Testis (tissue), 3 donors: ENCODE measurements around the gene SHROOM1. TPM values are rescaled to one million over a fixed set of nuclear protein-coding genes. Genes with fewer than 3 reads are reported as not detected.
"Not testable (repeated sequence)": the region's sequence is repeated elsewhere in the genome, so short reads cannot be mapped to it uniquely, and the experiment has no call there.

ENCODE experiments used
- DNase-seq: peaks from one replicate; pipeline ENCODE4 v3.0.0-alpha.2; 2019
- H3K27ac ChIP-seq, 2 donors: fragments of 200-600 bp; sonication (generic); one replicate each; pipeline ENCODE4 v1.5.1; 2019
- H3K27me3 ChIP-seq: fragments of 200-600 bp; sonication (generic); one replicate; pipeline ENCODE4 v1.5.1; 2019
- H3K36me3 ChIP-seq: fragments of 200-600 bp; sonication (generic); one replicate; pipeline ENCODE4 v1.5.1; 2017; ENCODE audit warnings: low read depth; ENCODE audit errors: missing control alignments
- H3K4me1 ChIP-seq: fragments of 200-600 bp; sonication (generic); one replicate; pipeline ENCODE4 v1.5.1; 2019
- H3K4me3 ChIP-seq, 2 donors: fragments of 200-600 bp; sonication (generic); one replicate each; pipeline ENCODE4 v1.5.1; 2017 to 2019
- H3K9me3 ChIP-seq: fragments of 200-600 bp; sonication (generic); one replicate; pipeline ENCODE4 v1.5.1; 2017
- CTCF ChIP-seq, 3 experiments: fragments of 450-650 bp in 2 of 3; fragments of 200-600 bp in 1 of 3; sonication (generic) in 1 of 3; IDR thresholded peaks; one replicate each; pipeline ENCODE4 v1.5.1; 2016 to 2019; ENCODE audit warnings: antibody characterized with exemption in 3 of 3, mild to moderate bottlenecking in 2 of 3, moderate library complexity in 1 of 3
- POLR2A ChIP-seq: fragments of 450-650 bp; IDR thresholded peaks from one replicate; pipeline ENCODE4 v1.6.1; 2017; ENCODE audit warnings: antibody characterized with exemption, mild to moderate bottlenecking, moderate library complexity
- WGBS, 2 donors: methylation state at CpG; one replicate each; pipeline ENCODE4 v1.1.5; 2018; 5-methylcytosine and 5-hydroxymethylcytosine counted together
- intact Hi-C: fragments of 100-400 bp; cut with DNase I; formaldehyde crosslinking; loops from one replicate; pipeline ENCODE4 v1.15.1; 2023; ENCODE audit warnings: low total_unique reads
- polyA plus RNA-seq: library from polyadenylated mRNA; stranded (reverse); fragments of 350-450 nt; fragmentation: Illumina TruSeq; extraction: RNeasy Lipid Tissue Mini Kit (QIAGEN cat#74804); gene quantifications from one replicate; pipeline ENCODE4 v1.2.3, GENCODE V29; 2014; ENCODE audit warnings: low read depth, low replicate concordance; ENCODE audit not compliant: insufficient read depth
- total RNA-seq, 2 donors: library from RNA; depleted of rRNA; stranded (reverse); fragments of >200 nt; gene quantifications; one replicate each; pipeline ENCODE4 v1.2.3, GENCODE V29; 2016

SHROOM1 gene
- total and polyA plus RNA-seq, 3 donors from 2014 or later = 2.1 to 9.6 (median 9.0) TPM

- WGBS, 2 donors = 80% methylated on average over 5 of the region's 5 CpGs
- no peak overlapping the region for H3K4me3 ChIP-seq
- H3K27me3 ChIP-seq = no peaks in the 10 kb centered on the region
- DNase-seq = no peak
- H3K9me3 ChIP-seq = no peaks in the 10 kb centered on the region
- H3K27ac ChIP-seq = no peak overlapping the region
- intact Hi-C loops = no loop called here
- H3K4me1 ChIP-seq = no peaks in the 10 kb centered on the region
- TF ChIP-seq POLR2A (no peak), CTCF (IDR thresholded peaks at IDR 0.05) (no peak)
- H3K36me3 ChIP-seq = no peaks in the 10 kb centered on the region
These were observed 30.3 kb upstream of the SHROOM1 start for GRCh38 chr5:132860742-132861141.

GRCh38 chr5:132859889-132860437 lies 29.5 kb upstream of the SHROOM1 start:
- TF ChIP-seq CTCF (IDR thresholded peaks at IDR 0.05) (no peak), POLR2A (no peak)
- H3K9me3 ChIP-seq = no peaks in the 10 kb centered on the region
- no peaks in the 10 kb centered on the region for H3K36me3 ChIP-seq
- 87 to 89% methylated on average over 2 of the region's 2 CpGs for WGBS, 2 donors
- H3K27ac ChIP-seq = no peak overlapping the region
- DNase-seq = no peak
- H3K4me1 ChIP-seq = no peaks in the 10 kb centered on the region
- intact Hi-C loops = no loop called here
- no peak overlapping the region for H3K4me3 ChIP-seq
- H3K27me3 ChIP-seq = no peaks in the 10 kb centered on the region

GRCh38 chr5:132856011-132856410 lies 25.6 kb upstream of the SHROOM1 start:
- no peaks in the 10 kb centered on the region for H3K4me1 ChIP-seq
- TF ChIP-seq POLR2A (no peak), CTCF (IDR thresholded peaks at IDR 0.05) (no peak)
- no peaks in the 10 kb centered on the region for H3K36me3 ChIP-seq
- H3K4me3 ChIP-seq = no peak overlapping the region
- no peak overlapping the region for H3K27ac ChIP-seq
- WGBS, 2 donors = 79 to 88% methylated on average over 3 of the region's 3 CpGs
- no peaks in the 10 kb centered on the region for H3K27me3 ChIP-seq
- H3K9me3 ChIP-seq = no peaks in the 10 kb centered on the region
- intact Hi-C loops = no loop called here
- DNase-seq = no peak

- WGBS, 2 donors = 94 to 98% methylated on average over 5 of the region's 5 CpGs
- DNase-seq, H3K27me3 ChIP-seq, H3K36me3 ChIP-seq, H3K4me3 ChIP-seq, H3K27ac ChIP-seq, H3K9me3 ChIP-seq, intact Hi-C loops, H3K4me1 ChIP-seq: not testable (repeated sequence)
These were observed 24.5 kb upstream of the SHROOM1 start for GRCh38 chr5:132854992-132855391.

- no peak for TF ChIP-seq CTCF (IDR thresholded peaks at IDR 0.05)
- TF ChIP-seq POLR2A = no peak
- intact Hi-C loops = no loop called here
These were observed 23.9 kb upstream of the SHROOM1 start for GRCh38 chr5:132854301-132854700.

More at GRCh38 chr5:132854301-132854700, 23.9 kb upstream of the SHROOM1 start:
- Histone ChIP-seq H3K36me3 (no peaks in the 10 kb centered on the region), H3K4me3 (no peak overlapping the region), H3K9me3 (no peaks in the 10 kb centered on the region), H3K27me3 (no peaks in the 10 kb centered on the region), H3K4me1 (no peaks in the 10 kb centered on the region), H3K27ac (no peak overlapping the region)
- no peak for DNase-seq
- WGBS, 2 donors = 42 to 58% methylated on average over 3 of the region's 3 CpGs
